ENCODE data around the gene ARSG.

ARSG gene

GRCh38 chr17:68462381-68463210, 171.3 kb downstream of the ARSG start:
- CTCF ChIA-PET = interaction anchor here (0.5 to 5.1 kb wide), 22 partner anchors 8 to 498 kb away, joined by 3 to 30 read pairs (median 4); partner anchors contain the start of gene ARSG
- Histone ChIP-seq H3K27ac (ENCODE audit: extremely low read depth, low read depth, low read length) (no peak overlapping the region), H3K36me3 (ENCODE audit: control insufficient read depth in 2 of 2, insufficient read depth in 1 of 2, low read length in 2 of 2) (no peaks in the 10 kb centered on the region), H3K4me1 (ENCODE audit: control insufficient read depth, insufficient read depth, low read length) (peaks cover 4% of the 10 kb centered on the region; the same call in 1 of the 2 replicates), H3K9me3 (ENCODE audit: control insufficient read depth, insufficient read depth, low read depth, low read length) (no peaks in the 10 kb centered on the region), H3K4me3 (ENCODE audit: low read depth, low read length) (no peak overlapping the region)
- POLR2A ChIA-PET = no interaction called here
- TF ChIP-seq GLIS2 (tag by site-specific recombination; IDR thresholded peaks at IDR 0.05) (no peak), ZNF138 (tag by site-specific recombination; IDR thresholded peaks at IDR 0.05; ENCODE audit: borderline replicate concordance) (no peak), REPIN1 (tag by site-specific recombination; IDR thresholded peaks at IDR 0.05; ENCODE audit: low read depth) (no peak), ZNF658 (tag by site-specific recombination; IDR thresholded peaks at IDR 0.05) (no peak), PRDM10 (tag by site-specific recombination; IDR thresholded peaks at IDR 0.05) (peak; percentile 86), ZNF391 (tag by site-specific recombination; IDR thresholded peaks at IDR 0.05; ENCODE audit: borderline replicate concordance, low read depth) (no peak), KLF16 (tag by site-specific recombination; IDR thresholded peaks at IDR 0.05) (no peak; the same call in 1 of the 2 replicates), KLF10 (tag by site-specific recombination; IDR thresholded peaks at IDR 0.05) (0 out of 2 replicates have a peak, but pooled peaks have one; percentile 24), EGR2 (tag by site-specific recombination; IDR thresholded peaks at IDR 0.05; ENCODE audit: low read depth) (no peak), ZNF600 (tag by site-specific recombination; IDR thresholded peaks at IDR 0.05) (no peak), ZNF10 (tag by site-specific recombination; IDR thresholded peaks at IDR 0.05) (no peak), SETDB1 (IDR thresholded peaks at IDR 0.05; ENCODE audit: insufficient read length, low read length) (no peak), ZNF354C (tag by site-specific recombination; IDR thresholded peaks at IDR 0.05; ENCODE audit: borderline replicate concordance, low read depth) (no peak), ZBTB48 (tag by site-specific recombination; IDR thresholded peaks at IDR 0.05) (peak; percentile 91), ZNF677 (tag by site-specific recombination; IDR thresholded peaks at IDR 0.05) (no peak), HOXD13 (CRISPR knock-in tag; IDR thresholded peaks at IDR 0.05; ENCODE audit: borderline replicate concordance) (no peak), ZFP69B (tag by site-specific recombination; IDR thresholded peaks at IDR 0.05) (no peak), ZNF623 (tag by site-specific recombination; IDR thresholded peaks at IDR 0.05) (no peak), FEZF1 (tag by site-specific recombination; IDR thresholded peaks at IDR 0.05) (no peak), ZIC2 (tag by site-specific recombination; IDR thresholded peaks at IDR 0.05) (no peak), SP3 (tag by site-specific recombination; IDR thresholded peaks at IDR 0.05) (peak; percentile 64), ZNF514 (tag by site-specific recombination; IDR thresholded peaks at IDR 0.05) (no peak), KLF9 (tag by site-specific recombination; IDR thresholded peaks at IDR 0.05; ENCODE audit: low read depth) (peak; percentile 97)
- TF ChIP-seq, protein P1, sequence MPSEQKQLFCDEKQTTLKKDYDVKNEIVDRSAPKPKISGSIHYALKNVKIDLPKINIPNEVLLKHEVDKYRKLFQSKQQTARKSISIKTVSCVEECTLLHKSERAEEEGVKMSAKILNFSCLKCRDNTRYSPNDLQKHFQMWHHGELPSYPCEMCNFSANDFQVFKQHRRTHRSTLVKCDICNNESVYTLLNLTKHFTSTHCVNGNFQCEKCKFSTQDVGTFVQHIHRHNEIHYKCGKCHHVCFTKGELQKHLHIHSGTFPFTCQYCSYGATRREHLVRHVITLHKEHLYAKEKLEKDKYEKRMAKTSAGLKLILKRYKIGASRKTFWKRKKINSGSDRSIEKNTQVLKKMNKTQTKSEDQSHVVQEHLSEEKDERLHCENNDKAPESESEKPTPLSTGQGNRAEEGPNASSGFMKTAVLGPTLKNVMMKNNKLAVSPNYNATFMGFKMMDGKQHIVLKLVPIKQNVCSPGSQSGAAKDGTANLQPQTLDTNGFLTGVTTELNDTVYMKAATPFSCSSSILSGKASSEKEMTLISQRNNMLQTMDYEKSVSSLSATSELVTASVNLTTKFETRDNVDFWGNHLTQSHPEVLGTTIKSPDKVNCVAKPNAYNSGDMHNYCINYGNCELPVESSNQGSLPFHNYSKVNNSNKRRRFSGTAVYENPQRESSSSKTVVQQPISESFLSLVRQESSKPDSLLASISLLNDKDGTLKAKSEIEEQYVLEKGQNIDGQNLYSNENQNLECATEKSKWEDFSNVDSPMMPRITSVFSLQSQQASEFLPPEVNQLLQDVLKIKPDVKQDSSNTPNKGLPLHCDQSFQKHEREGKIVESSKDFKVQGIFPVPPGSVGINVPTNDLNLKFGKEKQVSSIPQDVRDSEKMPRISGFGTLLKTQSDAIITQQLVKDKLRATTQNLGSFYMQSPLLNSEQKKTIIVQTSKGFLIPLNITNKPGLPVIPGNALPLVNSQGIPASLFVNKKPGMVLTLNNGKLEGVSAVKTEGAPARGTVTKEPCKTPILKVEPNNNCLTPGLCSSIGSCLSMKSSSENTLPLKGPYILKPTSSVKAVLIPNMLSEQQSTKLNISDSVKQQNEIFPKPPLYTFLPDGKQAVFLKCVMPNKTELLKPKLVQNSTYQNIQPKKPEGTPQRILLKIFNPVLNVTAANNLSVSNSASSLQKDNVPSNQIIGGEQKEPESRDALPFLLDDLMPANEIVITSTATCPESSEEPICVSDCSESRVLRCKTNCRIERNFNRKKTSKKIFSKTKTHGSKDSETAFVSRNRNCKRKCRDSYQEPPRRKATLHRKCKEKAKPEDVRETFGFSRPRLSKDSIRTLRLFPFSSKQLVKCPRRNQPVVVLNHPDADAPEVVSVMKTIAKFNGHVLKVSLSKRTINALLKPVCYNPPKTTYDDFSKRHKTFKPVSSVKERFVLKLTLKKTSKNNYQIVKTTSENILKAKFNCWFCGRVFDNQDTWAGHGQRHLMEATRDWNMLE (tag by site-specific recombination; conservative IDR thresholded peaks at IDR 0.05; ENCODE audit: low read depth) = no peak
- TF ChIP-seq, protein P2, sequence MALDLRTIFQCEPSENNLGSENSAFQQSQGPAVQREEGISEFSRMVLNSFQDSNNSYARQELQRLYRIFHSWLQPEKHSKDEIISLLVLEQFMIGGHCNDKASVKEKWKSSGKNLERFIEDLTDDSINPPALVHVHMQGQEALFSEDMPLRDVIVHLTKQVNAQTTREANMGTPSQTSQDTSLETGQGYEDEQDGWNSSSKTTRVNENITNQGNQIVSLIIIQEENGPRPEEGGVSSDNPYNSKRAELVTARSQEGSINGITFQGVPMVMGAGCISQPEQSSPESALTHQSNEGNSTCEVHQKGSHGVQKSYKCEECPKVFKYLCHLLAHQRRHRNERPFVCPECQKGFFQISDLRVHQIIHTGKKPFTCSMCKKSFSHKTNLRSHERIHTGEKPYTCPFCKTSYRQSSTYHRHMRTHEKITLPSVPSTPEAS (tag by site-specific recombination; IDR thresholded peaks at IDR 0.05) = no peak
- TF ChIP-seq, protein P3, sequence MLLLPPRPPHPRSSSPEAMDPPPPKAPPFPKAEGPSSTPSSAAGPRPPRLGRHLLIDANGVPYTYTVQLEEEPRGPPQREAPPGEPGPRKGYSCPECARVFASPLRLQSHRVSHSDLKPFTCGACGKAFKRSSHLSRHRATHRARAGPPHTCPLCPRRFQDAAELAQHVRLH (tag by site-specific recombination; IDR thresholded peaks at IDR 0.05) = no peak
- TF ChIP-seq, protein P4, sequence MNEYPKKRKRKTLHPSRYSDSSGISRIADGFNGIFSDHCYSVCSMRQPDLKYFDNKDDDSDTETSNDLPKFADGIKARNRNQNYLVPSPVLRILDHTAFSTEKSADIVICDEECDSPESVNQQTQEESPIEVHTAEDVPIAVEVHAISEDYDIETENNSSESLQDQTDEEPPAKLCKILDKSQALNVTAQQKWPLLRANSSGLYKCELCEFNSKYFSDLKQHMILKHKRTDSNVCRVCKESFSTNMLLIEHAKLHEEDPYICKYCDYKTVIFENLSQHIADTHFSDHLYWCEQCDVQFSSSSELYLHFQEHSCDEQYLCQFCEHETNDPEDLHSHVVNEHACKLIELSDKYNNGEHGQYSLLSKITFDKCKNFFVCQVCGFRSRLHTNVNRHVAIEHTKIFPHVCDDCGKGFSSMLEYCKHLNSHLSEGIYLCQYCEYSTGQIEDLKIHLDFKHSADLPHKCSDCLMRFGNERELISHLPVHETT (tag by site-specific recombination; IDR thresholded peaks at IDR 0.05) = no peak
